Activated effector memory CD4-positive, alpha-beta T cell treated with anti-CD3 and anti-CD28 coated beads, Interleukin-2, amount 50 U/mL, for 16 hours (primary cell): ENCODE measurements around the gene ELOB.

ENCODE experiments used
- DNase-seq: peaks from one replicate; pipeline ENCODE4 v3.0.0-alpha.2; 2020

ELOB gene

DNA sequence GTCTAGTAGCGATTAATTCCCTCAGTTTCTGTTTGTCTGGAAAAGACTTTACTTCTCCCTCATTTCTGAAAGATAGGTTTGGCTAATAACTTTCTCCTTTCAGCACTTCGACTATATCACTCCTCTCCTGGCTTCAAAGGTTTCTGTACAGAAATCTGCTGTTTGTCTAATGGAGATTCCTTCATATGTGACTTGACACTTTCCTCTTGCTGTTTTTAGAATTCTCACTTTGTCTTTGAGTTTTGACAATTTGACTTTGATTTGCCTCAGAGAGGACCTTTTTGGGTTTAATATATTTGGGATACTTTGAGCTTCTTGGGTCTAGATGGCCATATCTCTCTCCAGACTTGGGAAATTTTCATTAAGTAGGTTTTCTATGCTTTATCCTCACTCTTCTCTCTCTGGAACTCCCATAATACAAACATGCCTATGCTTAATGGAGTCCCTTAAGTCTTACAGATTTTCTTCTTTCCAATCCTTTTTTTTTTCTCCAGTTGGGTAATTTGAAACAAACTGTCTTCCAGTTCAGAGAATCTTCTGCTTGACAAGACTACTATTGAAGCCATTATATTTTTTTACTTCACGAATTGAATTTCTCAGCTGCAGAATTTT is 32.2 kb upstream of the ELOB start:
- no peak for DNase-seq

DNA sequence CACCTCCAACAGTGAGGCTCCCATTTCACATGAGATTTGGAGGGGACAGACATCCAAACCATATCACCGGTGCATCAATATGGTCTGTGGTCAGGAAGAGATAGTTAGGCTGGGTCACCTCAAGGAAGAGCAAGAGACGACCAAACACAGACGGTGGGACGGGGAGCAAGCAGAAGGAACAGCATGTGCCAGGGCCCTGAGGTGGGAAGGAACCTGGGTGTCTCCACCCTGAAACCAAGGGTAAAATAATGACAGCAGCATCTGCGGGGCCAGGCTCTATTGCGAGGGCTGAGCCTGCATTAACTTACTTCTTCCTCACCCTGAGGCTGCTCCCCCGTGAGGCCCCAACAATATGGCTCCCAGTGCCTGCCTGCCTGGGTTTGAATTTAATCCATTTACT is 31.1 kb upstream of the ELOB start:
- no peak for DNase-seq

DNA sequence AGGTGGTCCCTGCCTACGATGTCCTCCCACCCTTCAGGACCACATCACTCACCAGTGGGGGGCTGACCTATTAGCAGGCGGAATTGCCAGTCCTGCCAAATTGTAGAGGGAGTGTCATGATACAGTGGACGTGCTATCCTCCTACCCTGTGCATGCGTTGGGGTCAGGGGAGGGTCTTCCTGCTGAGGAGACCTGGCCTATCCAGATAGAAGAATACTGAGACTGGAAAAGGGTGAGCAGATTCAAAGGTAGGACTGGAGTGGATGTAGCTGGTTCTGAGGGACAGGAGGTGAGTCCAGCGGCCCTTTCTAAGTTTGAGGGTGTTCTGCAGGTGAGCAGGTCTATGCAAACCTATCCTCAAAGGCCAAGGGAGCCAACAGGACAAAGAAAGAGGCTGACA is 29.2 kb upstream of the ELOB start:
- no peak for DNase-seq

DNA sequence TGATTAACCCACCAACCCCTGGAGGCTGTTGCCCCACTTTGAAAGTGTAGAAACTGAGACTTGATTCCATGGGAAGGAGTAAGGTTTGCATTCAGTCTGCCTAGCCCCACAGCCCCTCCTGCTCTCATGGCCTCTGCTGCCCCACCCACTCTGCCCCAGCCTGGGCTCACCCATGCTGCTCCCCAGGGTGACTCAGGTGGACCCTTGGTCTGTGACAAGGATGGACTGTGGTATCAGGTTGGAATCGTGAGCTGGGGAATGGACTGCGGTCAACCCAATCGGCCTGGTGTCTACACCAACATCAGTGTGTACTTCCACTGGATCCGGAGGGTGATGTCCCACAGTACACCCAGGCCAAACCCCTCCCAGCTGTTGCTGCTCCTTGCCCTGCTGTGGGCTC is 27.6 kb upstream of the ELOB start:
- DNase-seq: no peak

DNA sequence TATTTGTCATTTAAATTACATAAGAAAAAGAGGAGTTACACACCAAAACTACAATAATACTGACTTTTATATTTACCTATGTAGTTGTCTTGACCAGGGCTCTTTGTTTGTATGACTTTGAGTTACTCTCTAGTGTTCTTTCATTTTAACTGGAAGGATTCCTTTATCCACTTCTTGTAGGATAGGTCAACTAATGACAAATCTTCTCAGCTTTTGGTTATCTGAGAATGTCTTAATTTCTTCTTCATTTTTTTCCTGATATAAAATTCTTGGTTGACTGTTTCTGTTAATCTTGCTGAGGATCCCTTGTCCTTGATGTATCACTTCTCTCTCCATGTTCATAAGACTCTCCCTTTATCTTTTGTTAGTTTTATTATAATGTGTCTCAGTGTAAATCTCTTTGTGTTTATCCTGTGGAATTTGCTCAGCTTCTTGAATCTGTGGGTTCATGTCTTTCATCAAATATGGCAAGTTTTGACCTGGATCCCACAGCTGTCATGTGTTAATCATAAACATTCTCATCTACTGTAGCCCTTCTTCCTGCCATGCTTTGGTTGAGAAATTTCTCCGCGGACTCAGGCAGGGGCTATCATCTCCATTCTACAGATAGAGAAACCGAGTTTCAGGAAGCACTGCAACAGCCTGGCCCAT is 26.6 kb upstream of the ELOB start:
- DNase-seq: no peak

DNA sequence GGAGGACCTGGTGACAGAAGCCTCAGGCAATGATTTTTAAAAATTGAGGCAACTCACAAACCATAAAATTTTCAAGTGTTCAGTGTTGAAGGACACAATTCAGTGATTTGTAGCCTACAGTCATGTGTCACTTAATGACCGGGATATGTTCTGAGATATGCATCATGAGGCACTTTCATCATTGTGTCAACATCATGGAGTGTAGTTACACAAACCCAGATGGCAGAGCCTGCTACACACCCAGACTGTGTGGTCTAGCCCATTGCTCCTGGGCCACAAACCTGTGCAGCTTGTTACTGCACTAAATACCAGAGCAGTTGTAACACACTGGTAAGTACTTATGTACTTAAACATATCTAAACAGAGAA is 22.8 kb upstream of the ELOB start:
- DNase-seq: no peak

DNA sequence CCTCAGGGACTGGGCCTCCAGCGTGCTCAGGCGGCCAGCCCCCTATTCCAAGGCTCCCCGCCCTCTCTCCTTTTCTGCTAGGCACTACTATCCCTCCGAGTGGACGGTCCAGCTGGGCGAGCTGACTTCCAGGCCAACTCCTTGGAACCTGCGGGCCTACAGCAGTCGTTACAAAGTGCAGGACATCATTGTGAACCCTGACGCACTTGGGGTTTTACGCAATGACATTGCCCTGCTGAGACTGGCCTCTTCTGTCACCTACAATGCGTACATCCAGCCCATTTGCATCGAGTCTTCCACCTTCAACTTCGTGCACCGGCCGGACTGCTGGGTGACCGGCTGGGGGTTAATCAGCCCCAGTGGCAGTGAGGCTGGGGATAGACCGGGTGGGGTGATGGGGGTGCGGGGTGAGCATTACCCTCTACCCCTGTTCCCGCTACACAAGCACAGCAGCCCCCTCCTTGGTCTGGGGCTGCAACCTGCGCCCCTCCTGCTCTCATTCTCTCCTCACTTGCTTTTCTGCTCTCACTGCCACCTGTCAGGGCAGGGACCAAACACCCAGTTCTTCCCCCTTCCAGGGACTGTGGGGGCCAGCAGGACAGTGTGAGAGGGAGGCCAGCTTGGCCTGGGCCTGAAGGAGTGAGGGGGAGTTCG is 22.3 kb upstream of the ELOB start:
- no peak for DNase-seq

DNA sequence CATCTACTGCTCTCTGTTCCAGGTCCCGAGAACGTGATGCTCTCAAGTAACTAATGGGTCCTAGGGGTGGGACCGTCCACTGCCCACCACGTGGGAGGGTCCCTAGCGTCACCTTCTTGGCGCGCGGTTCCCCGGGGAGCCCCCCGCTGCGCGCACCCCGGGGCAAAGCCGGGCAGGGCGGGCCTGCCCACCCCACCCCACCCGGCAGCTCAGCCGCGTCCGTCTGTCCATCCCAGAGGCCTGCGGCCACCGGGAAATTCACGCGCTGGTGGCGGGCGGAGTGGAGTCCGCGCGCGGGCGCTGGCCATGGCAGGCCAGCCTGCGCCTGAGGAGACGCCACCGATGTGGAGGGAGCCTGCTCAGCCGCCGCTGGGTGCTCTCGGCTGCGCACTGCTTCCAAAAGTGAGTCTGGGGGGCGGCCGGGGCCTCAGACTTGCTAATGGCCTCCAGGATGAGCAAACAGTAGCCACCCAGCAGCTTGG is 21.7 kb upstream of the ELOB start:
- peak; percentile 51 for DNase-seq

DNA sequence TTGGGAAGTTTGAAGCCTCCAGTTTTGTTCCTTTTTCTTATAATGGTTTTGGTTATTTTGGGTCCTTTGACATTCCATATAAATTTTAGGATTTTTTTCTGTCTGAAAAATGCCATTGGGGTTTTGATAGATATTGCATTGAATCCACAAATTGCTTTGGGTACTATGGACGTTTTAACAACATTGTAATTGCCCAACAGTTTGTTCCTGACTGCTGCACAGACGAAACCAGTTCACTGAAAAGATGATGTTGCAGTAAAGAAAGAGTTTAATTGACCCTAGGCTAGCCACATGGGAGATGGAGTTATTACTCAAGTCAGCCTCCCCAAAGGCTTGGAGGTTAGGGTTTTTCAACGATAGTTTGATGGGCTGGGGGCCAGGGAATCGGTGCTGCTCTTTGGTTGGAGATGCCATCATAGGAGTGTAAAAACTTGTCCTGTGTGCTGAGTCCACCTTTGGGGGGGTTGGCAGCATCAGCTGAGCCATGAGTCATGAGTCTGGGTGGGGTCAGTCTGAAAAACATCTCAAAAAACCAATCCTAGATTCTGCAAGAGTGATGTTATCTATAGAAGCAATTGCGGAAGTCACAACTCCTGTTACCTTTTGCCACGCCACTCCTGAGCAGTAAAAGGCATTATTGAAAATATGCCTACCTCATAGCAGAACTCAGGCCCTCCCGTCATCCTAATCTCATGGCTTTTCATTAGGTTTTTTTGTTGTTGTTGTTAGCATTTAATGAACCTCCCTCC is 18.5 kb upstream of the ELOB start:
- no peak for DNase-seq

DNA sequence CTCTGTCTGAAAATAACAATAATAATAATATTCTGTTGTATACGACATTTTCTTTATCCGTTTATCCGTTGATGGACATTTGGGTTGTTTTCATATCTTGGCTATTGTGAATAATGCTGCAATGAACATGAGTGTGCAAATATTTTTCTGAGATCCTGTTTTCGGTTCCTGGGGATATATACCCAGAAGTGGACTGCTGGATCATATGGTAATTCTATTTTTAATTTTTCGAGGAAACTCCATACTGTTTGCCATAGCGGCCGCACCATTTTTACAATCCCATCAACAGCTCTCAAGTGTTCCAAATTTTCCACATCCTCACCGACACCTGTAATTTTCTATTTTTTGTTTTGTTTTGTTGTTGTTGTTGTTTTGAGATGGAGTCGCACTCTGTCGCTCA is 15.9 kb upstream of the ELOB start:
- DNase-seq: no peak

DNA sequence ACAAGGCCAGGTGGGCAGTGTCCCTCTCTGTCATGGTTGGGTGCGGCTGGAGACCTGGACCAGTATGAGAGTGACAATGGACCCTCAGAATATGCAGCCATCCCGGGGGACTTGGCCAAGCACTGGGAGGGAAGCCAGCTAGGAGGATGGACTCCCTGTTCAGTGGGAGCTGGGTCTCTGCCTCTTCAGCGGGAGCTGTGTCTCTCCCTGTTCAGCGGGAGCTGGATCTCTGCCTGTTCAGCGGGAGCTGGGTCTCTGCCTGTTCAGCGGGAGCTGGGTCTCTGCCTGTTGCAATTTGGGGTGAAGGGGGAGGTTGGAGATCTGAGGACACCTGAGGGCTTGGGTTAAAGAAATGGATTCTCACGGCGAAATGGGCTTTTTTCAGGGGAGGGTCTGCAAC is 14.1 kb upstream of the ELOB start:
- DNase-seq: peak; percentile 25

DNA sequence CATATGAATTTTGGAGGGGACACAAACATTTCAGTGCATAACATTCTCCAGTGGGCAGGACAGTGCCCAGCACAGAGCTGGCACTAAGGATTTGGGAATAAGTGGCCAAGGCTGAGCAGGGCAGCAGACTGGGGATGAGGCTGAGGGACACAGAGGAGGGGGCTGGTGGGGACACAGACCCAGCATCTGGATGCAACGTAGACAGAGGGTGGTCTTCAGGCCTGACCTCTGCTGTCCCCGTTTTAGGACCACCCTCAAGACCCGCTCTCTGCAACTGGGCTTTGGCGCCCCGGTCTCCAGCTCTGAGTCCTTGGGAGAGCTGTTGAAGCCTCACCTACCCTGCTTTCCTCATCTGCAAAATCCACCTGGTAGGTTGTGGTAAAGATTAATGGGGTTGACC is 13.6 kb upstream of the ELOB start:
- peak; percentile 33 for DNase-seq

DNA sequence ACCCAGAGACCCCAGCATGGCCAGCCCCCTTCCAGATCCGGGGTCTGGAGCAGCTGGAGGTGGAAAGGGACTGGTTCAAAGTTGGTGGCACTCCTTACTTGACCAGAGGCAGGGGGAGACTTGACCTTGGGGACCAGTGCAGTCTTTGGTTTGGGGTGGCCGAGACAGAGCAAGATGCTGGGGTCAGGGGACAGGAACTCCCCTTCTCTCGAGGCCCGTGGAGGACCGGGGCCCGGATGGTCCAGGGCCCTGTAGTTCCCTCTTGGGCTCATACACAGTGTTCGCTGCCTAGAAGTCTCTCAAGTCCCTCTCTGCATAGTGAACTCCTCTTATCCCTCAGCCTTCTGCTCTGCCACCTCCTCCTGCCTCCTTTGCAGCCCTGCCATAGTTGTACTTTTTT is 10.9 kb upstream of the ELOB start:
- peak; percentile 42 for DNase-seq

DNA sequence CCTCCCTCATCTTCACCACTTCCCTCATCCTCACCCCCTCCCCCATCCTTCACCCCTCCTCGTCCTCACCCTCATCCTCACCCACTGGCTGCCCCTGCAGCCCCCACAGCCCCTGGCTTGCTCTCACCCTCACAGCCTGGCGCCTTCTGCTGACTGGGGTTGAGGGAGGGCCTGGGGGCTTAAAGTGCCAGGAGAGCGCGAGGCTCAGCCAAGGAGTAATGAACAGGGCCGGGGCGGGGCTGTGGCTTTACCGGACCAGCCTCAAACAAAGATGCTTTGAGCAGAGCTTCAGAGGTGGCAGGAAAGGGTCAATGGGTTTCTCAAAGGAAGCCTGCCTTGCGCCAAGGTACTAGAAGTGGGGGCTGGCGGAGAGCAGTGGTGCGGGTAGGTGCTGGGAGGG is 10.3 kb upstream of the ELOB start, which contains the start of gene PRSS33:
PRSS33 (minus strand) TSS at position 155 of the 400 bp plus-strand sequence. CDS start 1,013 bp downstream, outside the sequence.
- peak; percentile 48 for DNase-seq

DNA sequence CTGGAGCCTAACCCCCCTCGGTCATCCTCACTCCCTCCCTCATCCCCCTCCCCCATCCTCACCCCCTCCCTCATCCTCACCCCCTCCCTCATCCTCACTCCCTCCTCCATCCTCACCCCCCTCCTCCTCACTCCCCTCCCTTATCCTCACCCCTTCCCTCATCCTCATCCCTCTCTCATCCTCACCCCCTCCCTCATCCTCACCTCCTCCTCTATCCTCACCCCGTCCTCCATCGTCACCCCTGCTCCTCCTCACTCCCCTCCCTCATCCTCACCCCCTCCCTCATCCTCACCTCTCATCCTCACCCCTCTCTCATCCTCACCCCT is 9.7 kb upstream of the ELOB start:
- DNase-seq: peak; percentile 12

DNA sequence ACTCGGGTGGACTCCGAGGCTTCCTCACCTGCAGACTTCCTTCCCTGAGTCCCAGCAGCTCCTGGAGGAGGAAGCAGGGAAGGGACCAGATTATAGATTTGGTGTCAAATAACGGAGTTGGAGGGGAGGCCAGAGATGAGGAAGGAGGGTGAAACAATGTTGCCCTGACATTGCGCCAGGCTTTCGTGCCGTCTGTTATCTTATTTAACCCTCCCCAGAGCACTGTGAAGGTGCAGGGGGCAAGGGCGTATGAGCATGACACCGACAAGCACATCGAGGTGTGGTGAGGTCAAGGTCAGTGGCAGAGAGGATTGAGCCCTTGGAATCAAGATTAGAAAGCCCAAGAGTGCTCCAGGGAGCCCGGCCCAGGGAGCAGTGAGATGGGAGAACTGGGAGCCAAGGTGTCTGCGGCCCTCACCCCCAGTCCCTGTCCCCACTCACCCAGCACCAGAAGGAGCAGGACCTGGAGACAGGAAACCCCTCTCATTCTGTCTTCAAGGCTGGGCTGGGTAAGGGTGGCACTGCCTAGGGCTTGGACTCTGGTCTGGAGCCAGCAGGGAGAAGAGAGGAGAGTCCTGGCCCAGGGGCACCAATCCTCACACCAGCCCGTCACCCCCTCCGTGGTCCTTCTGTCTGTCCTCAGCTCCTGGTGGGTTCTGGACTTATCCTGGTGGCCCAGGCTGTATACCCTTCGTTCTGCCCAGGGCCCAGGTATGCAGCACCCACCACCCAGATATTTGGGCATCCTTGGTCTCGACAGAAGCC is 9.2 kb upstream of the ELOB start:
- DNase-seq: peak; percentile 56

DNA sequence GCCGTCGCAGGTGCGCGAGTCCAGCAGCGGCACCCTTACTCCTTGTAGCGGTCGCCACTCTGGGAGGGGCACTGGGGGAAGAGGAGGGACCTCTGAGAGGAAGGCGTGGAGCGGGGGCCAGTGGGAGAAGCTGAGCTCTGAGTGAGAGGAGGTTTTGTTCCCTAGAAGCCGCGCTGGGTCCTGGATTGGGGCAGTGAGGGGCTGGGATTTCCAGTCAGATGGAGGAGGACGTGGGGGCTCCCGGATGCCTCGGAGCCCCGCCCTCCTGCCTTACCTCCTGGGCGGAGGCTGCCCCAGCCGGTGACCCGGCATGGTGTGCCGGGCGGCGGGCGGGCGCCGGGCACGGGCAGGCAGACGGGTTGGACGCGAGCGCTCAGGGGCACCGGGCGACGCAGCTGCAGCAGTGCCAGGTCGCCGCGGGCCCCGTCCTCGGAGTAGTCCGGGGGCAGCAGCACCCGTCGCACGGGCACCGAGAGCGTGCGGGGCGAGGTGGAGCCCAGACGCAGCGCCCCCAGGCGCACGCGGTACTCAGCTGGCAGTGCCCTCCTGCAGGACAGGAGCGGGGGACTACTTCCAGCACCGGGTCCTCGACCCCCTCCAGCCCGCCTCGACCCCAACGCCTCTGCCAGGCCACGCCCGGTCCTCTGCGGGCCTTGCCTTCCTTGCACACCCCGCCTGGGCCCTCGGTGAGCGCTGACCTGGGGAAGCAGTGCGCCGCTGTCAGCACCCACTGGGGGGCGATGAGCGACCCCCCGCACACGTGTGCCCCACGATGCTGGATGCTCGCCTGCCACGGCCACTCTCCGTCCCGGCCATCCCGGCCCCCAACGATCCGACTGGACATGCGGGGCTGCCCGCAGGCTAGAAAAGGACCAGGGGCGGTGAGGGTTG is 8.3 kb upstream of the ELOB start:
- peak; percentile 74 for DNase-seq

DNA sequence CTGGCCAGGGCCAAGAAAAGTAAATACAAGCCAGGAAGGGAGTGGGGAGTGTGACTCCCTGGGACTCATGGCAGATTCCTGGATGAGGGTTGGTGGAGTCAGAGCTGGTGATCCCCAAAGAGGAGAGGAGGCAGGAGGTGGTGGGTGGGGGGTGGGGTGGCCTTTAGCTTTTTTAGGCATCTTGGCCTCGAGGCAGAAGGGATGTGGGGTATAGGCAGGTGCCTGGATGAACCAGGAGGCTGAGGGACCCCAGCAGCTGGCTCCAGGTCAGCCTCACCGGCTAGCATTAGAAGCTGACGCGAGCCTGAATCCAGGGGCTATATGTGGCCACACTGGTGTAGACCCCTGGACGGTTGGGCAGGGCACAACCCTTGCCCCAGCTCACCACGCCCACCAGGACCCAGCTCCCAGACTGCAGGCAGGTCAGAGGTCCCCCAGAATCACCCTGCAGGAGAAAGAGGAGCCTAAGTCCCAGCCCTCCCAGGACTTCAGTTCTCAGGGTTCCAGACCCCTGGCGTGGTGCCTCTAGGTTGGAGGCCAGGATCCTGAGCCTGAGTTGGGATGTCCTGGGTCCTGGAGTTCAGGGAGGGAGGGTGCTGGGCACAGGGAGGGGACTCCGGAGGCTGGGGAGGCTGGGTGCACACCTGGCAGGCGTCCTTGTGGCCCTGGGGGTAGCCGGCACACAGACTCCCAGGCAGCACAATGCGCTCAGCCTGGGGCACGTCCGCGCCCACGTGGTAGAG is 7.4 kb upstream of the ELOB start:
- peak; percentile 60 for DNase-seq

DNA sequence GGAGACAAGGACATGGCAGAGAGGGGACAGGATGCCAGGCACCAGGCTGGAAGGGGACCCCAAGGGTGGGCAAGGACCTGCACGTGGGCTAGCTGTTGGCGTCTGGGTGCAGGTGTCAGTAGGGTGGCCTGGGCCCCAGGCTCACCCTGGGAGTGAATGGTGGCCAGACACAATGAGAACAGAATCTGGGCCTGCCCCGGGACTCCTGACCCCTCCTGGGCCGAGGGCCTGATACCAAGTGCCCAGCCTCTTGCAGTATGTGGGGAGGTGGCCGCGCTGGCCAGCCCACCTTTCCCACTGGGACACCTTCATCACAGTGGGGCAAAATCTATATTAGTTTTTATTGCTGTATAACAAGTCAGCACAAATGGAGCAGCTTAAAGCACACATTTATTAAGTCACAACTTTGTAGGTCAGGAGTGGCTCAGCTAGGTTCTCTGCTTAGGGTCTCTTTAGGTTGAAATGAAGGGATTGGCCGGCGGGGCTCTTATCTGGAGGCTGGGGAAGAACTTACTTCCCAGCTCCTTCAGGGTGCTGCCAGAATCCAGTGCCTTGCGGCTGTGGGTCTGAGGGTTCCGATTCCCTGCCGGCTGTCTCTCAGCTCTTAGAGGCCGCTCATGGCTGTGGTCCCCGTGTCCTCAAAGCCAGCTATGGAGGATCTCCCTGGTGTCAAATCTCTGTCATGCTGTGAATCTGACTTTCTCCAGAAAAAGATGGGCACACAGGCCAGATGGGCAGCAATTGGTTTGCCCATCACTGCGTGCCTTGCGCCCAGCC is 6.7 kb upstream of the ELOB start:
- DNase-seq: peak; percentile 54
